ENCODE measurements around the gene SDC1.

SDC1 gene

GRCh38 chr2:20183373-20183772, 41.6 kb downstream of the SDC1 start:
- no peak for DNase-seq (ENCODE audit: low spot score)

- DNase-seq (ENCODE audit: low spot score): peak; percentile 65
Observed at GRCh38 chr2:20182241-20182931, 42.5 kb downstream of the SDC1 start.

GRCh38 chr2:20181761-20182160, 43.2 kb downstream of the SDC1 start:
- no peak for DNase-seq (ENCODE audit: low spot score)

GRCh38 chr2:20180676-20181648, 44.0 kb downstream of the SDC1 start:
- no peak for DNase-seq (ENCODE audit: low spot score)

DNA sequence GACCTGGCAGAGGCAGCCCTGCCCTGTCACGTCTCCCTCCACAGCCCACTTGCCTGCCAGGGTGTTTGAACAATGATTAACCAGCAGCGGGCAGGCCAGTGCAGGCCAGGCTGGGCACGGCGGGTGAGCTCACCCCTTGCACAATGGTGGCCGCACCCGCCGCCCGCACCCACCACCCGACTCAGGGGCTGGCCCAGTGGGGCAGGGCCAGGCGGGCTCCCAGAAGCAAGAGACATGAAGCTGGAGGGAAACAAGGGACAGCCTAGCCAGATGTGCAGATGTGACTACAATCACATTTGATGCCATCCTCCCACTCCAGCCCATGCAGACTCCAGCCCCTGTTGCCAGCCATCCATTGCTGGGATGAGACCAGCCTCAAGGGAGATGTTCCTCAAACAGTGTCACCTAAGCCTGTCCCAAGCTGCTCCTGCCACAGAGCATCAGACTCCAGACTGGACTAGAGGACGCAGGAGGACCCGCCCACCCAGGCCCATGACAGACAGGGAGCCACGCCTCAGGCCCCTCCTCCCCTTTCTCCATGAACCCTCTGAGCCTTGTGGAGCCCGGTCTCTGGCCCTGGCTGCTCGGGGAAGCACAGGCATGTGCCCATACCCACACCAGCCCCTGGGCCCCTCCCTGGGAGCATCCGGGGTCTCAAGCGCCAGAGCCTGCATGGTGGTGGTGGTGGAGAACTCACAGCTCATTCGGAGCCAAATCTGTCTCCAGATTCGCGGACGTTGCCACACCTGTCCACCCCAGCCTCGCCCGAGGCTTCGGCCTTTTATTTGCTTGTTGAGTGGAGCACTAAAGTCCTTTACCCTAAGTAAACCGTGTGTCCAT, 45.0 kb downstream of the SDC1 start:
- peak; percentile 84 for DNase-seq (ENCODE audit: low spot score)

GRCh38 chr2:20179466-20179754, 45.5 kb downstream of the SDC1 start:
- no peak for DNase-seq (ENCODE audit: low spot score)

- DNase-seq (ENCODE audit: low spot score): no peak
Observed at GRCh38 chr2:20178666-20179465, 46.1 kb downstream of the SDC1 start.

GRCh38 chr2:20178249-20178607, 46.7 kb downstream of the SDC1 start:
- DNase-seq (ENCODE audit: low spot score): no peak

DNA sequence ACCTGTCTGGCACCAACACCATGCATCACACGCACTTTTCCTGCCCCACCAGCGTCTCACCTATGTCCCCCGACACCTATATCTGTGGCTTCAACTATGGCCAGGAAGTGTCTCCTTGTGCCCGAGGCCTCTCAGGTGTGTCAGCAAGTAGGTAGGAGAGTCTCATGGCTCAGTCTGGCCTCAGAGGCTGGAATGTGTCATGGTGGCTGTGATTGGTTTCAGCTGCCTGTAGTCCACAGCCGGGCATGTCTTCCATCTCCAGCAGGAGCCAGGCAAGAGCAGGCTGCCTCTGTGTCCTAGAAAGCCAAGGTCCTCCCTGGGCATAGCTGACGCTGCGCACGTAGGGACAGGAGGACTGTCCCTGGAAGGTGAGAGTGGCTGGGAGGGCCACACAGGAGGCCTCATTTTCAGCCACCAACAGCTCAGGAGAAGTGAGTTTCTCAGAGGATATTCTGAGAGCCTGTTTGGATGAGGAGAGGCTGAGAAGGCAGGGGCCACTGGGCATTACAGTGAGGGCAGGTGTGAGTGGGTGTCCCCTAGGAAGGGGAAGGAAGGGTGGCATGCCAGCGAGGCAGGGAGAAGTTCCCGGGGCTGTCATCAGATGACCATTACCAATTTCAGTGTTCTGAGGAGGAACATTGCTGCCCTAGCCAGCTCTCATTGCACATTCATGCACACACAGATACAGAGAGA, 47.2 kb downstream of the SDC1 start:
- DNase-seq (ENCODE audit: low spot score): no peak

DNA sequence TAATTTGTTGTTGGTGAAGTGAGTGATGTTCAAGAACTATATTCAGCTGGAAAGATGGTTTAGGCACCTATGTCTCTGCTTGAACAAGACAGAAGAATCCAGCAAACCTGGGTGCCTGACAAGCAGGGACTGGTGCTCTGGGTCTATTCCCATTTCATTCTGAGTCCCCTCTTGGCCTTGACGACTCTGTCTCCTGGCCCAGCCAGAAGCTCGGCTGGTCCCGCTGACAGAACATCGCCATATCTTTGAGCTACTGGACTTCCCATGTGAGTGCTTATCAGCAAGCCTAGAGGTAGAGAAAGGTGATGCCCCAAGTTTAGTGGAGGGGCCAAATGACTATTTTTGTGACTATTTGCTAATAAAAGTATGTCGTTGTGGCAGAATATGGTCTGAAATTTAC, 48.2 kb downstream of the SDC1 start:
- no peak for DNase-seq (ENCODE audit: low spot score)

GRCh38 chr2:20175931-20176330, 49.0 kb downstream of the SDC1 start:
- no peak for DNase-seq (ENCODE audit: low spot score)

GRCh38 chr2:20175267-20175666, 49.7 kb downstream of the SDC1 start:
- DNase-seq (ENCODE audit: low spot score): no peak

GRCh38 chr2:20174410-20174809, 50.5 kb downstream of the SDC1 start:
- no peak for DNase-seq (ENCODE audit: low spot score)

DNA sequence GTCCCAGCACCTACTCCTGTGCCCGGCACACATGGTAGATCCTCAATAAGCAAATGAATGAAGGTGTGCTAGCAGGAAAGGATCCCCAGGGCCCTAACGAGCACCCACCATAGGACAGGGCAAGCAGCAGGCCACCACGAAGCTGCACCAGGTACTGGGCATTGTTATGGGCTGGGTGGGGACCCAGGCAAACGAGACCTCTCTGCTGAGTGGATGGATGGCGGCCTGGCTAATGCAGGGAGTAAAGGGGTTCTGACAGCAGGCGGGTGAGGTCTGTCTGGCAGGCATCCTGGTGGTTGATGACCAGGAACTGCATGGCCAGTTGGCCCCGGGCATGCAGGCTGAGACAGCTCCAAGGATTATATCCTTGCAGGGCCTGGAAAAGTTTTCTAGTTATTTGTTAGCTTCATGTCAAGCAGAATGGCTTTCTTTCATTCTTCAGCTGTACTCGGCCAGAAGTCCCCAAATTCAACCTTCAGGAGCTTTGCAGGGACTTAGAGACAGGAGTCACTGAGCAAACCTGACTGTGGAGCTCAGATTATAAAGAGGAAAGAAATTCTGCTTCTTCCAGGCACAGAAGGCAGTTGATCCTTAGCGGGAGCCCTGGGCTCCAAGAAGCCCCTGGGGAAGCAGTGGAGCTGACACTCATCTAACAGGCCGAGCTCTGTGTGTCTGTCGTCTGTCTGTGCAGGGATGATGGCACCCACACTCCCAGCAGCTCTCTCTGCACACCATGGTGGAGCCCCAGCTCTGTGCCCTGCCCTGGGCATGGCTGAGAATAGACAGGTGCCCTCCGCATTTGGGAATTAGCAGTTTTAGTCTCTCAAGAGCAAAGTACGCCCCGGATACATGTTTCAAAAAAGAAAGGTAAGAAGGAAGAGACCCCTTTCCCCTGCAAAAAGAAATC, 51.2 kb downstream of the SDC1 start:
- no peak for DNase-seq (ENCODE audit: low spot score)

DNA sequence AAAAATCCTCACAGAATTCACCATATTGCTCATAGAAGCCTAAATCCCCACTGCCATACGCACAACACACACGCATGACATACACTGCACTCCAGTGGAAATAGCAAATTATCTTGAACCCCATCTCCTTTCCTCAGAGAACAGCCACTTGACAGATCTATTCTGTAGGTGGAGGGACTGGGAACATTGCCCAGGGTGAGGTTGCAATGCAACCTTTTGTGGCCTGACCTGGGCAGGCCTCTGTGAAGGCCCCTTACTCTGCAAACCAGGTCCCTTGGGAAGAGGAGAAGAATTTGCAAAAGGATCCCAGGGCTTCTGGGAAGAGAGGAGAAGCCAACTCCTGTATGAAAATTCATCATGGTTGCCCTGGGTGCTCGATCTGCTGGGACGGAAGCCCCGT, 51.9 kb downstream of the SDC1 start:
- no peak for DNase-seq (ENCODE audit: low spot score)

DNA sequence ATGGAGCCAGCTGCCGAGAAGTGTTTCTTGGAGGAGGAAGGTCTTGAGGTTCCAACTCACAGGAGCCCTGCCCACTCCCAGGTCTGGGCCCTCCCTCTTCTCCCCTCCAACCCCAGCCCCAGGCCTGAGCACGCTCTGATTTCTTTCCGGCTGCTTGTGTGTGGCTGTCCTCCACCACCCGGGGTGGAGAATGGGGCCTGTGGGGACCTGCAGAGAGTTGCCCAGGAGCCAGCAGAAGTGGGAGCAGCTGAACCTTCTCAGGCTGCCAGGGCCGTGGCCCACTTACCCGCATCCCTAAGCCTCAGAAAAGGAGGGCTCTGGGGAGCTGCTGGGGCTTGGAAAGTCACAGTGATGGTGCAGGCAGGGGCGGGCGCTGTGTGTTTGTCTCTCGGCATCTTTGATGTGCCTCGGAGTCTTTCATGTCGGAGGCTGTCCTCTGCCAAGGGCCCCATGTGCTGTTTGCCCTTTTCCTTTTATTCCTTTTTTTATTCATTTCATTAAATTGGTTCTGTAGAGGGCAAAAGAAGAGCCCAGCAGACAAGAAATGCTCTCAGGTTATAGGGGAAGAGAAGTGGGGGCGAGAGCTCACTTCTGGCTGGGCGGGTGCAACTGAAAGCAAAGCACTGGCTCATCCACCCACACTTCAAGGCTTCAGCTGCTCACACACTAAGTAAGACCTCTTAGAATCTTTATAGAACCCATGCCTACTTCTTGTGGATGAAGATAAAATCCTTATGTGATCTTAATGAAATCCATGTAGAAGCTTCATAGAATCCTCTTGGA, 52.5 kb downstream of the SDC1 start:
- DNase-seq (ENCODE audit: low spot score): no peak

- DNase-seq (ENCODE audit: low spot score): no peak
Observed at GRCh38 chr2:20171445-20171977, 53.4 kb downstream of the SDC1 start.

DNA sequence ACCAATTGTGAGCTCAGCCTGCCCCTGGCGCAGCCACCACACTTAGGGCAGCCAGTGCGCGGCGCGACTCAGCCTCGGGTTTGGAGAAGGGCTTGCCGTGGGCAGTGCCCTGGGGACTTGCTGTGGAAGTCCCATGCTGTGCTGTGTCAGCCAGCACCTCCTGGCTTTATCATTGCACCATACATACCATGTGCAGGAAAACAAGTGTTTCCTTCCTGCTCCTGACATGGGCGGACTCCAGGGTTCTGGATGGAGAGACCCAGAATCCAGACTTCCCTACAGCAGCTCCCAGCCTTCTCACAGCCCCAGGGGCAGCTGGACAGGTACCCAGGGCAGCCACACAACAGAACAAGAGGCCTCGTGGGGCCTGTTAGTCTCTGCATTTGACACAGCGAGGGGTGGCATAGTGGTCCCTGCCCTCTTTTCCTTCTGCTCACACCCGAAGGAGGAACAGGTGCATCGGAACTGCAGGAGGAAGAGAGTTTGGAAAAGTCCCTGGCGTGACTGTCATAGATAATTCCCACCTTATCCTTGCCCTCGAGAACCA, 54.2 kb downstream of the SDC1 start:
- DNase-seq (ENCODE audit: low spot score): no peak

Data from LoVo (cell line).